SK-N-MC (cell line): ENCODE data around the gene SMAP1.

ENCODE experiments used
- EZH2 ChIP-seq: fragments of 200-600 bp; sonication (generic); IDR thresholded peaks from one replicate; pipeline ENCODE4 v1.6.1; 2017; ENCODE audit warnings: antibody characterized with exemption
- POLR2AphosphoS5 ChIP-seq: IDR thresholded peaks from 2 replicates; pipeline ENCODE4 v1.6.1; 2012; ENCODE audit warnings: mild to moderate bottlenecking, low read depth, low read length, borderline replicate concordance

- no peak for TF ChIP-seq POLR2AphosphoS5
- TF ChIP-seq EZH2, result no peak
These were observed 146.2 kb downstream of the SMAP1 start for GRCh38 chr6:70813885-70814284.
